Amniotic stem cell (primary cell): ENCODE results near the gene OR52I1.

ENCODE experiments used
- DNase-seq: peaks from one replicate; lab custom pipeline; 2025; lab: John Stamatoyannopoulos, UW

OR52I1 gene

DNA sequence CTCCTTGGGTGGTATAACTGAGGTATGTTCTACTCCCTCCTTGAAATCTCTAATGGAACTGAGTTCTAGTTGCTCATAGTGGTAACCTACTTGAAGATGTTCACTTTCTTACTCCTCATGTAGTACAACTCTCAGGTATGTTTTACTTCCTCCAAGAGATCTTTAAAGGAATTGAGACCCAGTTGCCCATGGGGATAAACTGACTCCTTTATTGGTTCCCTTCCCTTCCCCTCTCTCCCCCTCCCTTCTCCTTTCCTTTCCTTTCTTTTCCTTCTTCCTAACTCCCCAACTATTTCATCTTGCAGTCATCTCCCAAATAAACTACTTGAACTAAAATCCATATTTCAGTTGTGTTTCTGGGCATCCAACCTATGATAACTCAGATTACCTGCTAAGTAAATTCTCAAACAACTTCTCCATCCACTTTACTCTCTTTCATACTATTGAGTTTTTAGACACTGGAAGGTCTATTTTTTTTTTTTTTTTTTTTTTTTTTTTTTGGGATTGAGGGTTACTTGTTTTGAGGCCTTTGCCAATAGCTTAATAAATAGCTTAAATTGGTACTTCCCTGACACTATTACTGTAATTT, 22.1 kb downstream of the OR52I1 start:
- DNase-seq = no peak

DNA sequence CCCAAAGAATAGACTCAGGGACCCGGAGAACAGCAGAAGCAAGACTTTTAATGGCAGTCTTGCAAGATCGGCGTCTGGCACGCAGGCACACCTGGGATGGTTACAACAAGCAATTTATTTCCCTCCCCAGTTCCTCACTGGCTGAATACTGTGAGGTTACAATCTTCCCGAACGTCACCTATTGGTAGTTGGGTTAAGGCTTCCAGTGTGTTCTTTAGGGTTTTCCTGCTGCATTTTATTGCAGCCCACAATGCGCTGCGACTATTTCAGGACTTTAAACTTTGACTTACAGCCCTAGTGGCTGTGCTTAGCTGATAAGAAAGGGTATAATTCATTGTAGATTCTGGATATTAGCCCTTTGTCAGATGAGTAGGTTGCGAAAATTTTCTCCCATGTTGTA, 25.7 kb downstream of the OR52I1 start:
- no peak for DNase-seq

DNA sequence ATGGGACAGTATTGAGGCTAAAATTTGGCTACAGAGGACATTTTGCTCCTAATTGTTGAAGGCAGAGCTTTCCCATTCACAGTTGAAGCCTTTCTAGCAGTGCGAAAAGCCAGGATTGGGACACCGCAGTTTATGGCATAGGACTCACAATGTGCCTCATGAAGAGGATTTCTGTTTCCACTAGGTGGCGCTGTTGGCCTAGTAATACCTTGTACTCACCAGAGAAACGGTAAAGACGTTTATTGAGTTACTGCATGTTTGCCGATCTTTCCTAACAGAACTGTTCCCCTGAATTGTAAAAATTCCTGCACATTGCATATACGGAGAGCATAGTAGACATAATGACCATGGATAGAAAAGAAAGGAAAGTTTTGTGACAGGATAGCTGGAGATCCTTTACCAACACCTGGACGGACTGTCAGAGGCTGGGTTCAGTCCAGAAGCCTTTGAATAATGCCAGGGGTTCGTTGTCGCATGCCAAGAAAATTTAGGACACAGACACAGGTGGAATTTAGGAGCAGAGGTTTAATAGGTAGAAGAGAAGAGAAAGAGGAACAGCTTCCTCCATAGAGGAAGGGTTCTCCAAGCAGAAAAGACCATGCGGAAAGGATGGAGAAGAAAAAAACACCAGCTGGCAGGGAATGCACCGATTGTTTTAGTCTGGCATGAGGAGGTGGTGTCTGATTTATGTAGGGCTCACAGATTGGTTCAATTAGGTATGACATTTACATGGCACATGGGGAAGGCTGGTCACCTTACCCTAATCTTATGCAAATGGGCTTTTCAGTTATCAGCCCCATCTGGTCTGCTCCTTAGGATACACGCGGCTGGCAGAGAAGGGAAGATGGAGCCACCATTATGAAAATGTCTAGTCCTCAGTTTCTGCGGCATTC, 32.6 kb downstream of the OR52I1 start:
- DNase-seq = peak; percentile 13

DNA sequence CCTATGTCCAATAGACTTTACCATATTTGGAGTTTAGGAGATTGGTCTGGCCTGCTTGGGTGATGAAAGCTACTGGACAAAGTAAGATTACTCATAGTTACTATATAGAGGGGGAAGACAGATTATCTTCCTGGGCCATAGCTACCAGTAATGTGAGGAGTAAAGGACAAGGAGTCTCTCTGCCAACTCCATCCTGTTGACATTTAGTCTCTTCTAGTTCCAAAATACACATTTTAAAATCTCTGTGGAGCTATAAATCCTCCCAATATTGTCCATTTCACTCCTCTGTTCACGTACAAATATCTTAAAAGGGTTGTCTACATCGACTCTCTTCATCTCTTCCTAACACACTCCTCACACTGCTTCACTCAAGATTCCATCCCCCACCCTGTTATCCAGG, 42.3 kb downstream of the OR52I1 start:
- DNase-seq = no peak

DNA sequence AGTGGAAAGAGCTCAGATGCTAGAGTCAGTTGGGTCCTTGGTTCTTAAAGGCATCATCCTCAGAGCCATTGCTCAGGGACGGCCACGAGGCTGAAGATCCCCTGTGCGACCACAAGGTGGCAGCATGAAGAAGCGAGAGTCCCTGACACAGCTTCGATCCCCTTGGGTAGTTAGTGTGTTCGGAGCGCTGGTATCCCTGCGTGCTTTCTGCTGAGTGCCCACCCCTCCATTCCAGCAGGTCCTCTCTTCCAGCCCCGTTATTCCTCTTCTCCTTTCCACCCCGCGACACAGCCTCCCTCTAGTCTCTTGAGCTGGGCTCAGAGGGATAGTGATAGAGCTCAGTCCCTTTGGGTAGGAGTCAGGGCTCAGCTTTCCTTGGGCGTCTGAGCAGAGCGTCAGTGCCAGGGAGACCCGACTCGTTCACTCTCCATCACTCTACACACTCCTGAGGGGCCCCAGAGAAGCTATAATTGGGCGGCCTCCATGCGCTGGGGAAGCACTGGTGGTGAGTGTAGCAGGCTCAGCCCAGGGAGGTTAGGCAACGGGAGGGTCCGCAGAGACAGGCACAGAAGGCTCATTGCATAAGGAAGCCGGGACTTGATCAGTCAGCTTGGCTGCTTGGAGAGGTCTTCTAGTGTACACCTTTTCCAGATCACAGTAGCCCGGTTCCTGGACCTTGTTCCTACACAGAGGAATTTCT, 43.3 kb downstream of the OR52I1 start, which contains the start of gene OR51D1:
TSS of gene OR51D1 (plus strand) at position 516 of the 700 bp plus-strand sequence. CDS start 2,314 bp downstream, outside the sequence.
- DNase-seq = no peak

DNA sequence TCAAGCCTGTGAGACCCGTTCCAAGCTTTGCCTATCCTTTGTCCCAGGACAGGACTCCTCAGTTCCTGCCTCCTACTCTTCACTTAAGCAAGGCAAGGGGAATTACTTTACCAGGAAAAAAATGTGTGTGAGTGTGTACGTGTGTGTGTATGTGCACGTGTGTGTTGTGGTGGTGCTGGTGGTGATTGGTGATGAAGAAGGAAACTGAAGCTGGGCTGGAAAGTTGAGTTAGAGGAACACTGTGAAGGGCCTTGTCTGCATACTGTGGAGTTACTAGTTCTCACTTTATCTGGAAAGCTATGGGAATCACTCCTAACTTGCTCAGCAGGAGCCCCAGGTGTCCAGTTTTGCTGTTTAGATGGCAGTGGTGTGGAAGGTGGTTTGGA, 43.8 kb downstream of the OR52I1 start:
- DNase-seq = no peak

DNA sequence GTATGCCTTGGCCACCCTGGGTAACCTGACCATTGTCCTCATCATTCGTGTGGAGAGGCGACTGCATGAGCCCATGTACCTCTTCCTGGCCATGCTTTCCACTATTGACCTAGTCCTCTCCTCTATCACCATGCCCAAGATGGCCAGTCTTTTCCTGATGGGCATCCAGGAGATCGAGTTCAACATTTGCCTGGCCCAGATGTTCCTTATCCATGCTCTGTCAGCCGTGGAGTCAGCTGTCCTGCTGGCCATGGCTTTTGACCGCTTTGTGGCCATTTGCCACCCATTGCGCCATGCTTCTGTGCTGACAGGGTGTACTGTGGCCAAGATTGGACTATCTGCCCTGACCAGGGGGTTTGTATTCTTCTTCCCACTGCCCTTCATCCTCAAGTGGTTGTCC, 46.1 kb downstream of the OR52I1 start:
- no peak for DNase-seq

DNA sequence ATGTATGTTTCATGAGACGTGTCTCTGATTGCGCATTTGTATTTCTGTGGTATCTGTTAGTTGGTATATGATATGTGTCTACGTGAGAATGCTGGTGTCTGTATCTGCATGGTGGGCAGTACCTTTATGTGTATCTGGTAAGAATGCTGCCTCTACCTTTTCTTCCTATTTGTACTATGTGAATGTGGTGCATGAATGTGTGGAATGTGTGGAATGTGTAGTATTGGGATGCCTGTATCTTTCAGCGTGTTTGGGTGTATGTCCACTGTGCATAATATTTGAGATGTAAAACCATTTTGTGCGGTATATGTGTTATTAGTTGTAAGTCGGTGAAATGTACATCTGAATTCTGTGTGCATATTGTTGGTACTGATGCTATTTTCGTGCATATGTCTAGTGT, 47.7 kb downstream of the OR52I1 start:
- no peak for DNase-seq

DNA sequence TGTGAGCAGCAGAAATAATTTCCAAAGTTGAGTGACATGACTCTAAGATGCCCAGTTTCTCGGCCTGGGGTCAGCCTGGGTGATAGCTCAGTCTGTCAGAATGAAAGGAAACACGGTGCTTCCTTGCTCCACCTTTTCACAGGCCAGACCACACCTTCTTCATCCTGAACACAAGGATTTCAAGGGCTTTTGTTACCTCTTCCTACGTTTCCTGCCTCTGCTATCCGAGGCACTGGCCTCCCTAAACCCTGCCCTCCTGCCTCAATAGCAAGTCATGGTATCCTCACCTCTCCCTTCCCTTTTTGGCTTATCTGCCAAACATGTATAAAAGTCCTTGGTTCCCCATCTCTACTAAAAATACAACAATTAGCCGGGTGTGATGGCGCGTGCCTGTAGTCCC, 48.2 kb downstream of the OR52I1 start:
- DNase-seq = no peak

DNA sequence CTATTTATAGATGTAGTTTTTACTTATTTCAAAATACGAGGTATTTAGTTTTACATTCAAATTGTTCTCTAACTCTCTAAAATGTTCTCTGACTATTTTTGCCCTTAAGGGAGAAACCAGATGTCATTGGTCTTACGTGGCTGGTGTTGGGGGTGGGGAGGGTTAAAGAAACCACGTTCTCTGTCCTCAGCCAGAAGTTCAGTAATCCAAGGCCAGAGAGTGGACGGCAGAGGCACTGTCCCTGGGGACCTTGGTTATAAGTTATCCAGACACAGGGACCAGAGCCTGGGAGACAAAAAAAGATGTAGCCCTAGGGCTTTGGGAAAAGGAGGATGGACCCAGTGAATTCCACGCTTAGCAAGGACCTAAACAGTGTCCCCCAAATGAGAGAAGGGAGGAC, 49.2 kb downstream of the OR52I1 start:
- DNase-seq = no peak

DNA sequence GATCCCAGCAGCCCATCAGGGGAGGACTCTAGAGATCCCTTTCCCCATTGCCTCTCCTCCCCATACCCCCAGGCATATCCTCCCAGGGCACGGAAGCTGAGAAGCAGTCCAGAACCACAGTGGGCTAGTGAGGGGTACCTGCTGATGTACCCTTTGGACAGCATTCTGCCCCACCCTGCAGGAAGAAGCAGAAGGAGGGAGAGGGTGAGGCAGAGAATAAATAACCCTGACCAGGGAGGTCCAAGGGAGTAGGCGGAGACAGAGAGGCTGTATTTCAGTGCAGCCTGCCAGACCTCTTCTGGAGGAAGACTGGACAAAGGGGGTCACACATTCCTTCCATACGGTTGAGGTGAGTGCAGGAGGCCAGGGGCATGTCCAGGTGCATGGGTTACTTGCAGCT, 49.8 kb downstream of the OR52I1 start, which contains the start of gene OR51E1:
TSS of gene OR51E1 (plus strand) at position 301 of the 400 bp plus-strand sequence. CDS start 8,545 bp downstream, outside the sequence.
- no peak for DNase-seq

DNA sequence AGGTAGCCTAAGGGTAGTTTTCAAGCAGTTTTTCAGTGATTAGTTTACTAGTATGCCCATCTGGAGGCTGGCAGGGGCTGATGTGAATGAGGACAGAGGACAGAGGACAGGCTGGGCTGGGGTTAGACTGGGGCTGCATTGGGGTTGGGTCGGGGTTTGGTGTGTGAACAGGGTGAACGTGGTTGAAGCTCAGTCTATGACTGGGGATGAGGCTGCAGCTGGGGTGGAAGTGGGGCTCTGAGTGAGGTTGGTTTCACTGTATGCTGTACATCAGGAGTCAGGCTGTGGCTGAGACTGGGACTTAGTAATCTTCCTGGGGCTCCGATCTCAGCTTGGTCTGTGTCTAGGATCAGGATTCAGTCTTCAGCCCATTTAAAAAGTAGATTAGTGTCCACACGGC, 50.4 kb downstream of the OR52I1 start:
- DNase-seq = no peak
